Activated T-cell treated with anti-CD3 and anti-CD28 coated beads, Interleukin-2, amount 50 U/mL, for 72 hours (primary cell): ENCODE measurements around the gene PLPPR5. TPM values are rescaled to one million over a fixed set of nuclear protein-coding genes. Genes with fewer than 3 reads are reported as not detected.

Experiments
- ATAC-seq, 2 donors: fragments of 150-1000 bp; cut with Tn5 transposase; replicated peaks in 1 of 2; 2 replicates each; pipeline ENCODE4 v1.10.0; 2021; ENCODE audit warnings: moderate library complexity in 2 of 2, mild to moderate bottlenecking in 1 of 2
- DNase-seq, 2 donors: peaks; one replicate each; pipeline ENCODE4 v3.0.0; 2021 to 2022; ENCODE audit warnings: mixed read lengths in 1 of 2
- H3K27ac Mint-ChIP-seq: one replicate; pipeline ENCODE4 v1.8.0; 2022; ENCODE audit warnings: mild to moderate bottlenecking, moderate library complexity, mixed read lengths
- H3K27me3 Mint-ChIP-seq: one replicate; pipeline ENCODE4 v1.8.0; 2022; ENCODE audit warnings: low read depth, mixed read lengths
- H3K36me3 Mint-ChIP-seq, 2 donors: one replicate each; pipeline ENCODE4 v1.8.0; 2022; ENCODE audit warnings: mixed read lengths in 2 of 2, mild to moderate bottlenecking in 1 of 2; ENCODE audit not compliant: insufficient read depth in 2 of 2
- H3K4me1 Mint-ChIP-seq: one replicate; pipeline ENCODE4 v1.8.0; 2022; ENCODE audit warnings: low read depth, mixed read lengths
- H3K4me3 Mint-ChIP-seq, 2 donors: one replicate each; pipeline ENCODE4 v1.8.0; 2022; ENCODE audit warnings: mild to moderate bottlenecking in 2 of 2, mixed read lengths in 2 of 2, moderate library complexity in 2 of 2
- H3K9me3 Mint-ChIP-seq, 2 donors: one replicate each; pipeline ENCODE4 v1.8.0; 2022; ENCODE audit warnings: mixed read lengths in 2 of 2
- total RNA-seq, 2 donors: library from RNA; stranded (reverse); gene quantifications; one replicate each; pipeline ENCODE4 v1.2.3, GENCODE V29; 2022

PLPPR5 gene
- total RNA-seq, 2 donors from 2014 or later = not detected

GRCh38 chr1:98963064-98963758 is 41.5 kb downstream of the PLPPR5 start:
- Mint-ChIP-seq H3K36me3 (no peaks in the 10 kb centered on the region), H3K27ac (no peak overlapping the region), H3K27me3 (peaks cover 9% of the 10 kb centered on the region), H3K9me3 (no peaks in the 10 kb centered on the region), H3K4me1 (peaks cover 11% of the 10 kb centered on the region), H3K4me3 (no peak overlapping the region)
- no peak for DNase-seq
- ATAC-seq = no peak

GRCh38 chr1:98962156-98962555 is 42.5 kb downstream of the PLPPR5 start:
- Mint-ChIP-seq H3K4me3 (no peak overlapping the region), H3K27me3 (peaks cover 9% of the 10 kb centered on the region), H3K36me3 (no peaks in the 10 kb centered on the region), H3K4me1 (peaks cover 11% of the 10 kb centered on the region), H3K9me3 (no peaks in the 10 kb centered on the region), H3K27ac (no peak overlapping the region)
- no peak for DNase-seq
- ATAC-seq = no peak

GRCh38 chr1:98949621-98950020 is 55.0 kb downstream of the PLPPR5 start:
- no peak for DNase-seq
- ATAC-seq = no peak
- Mint-ChIP-seq H3K27ac (no peak overlapping the region), H3K27me3 (no peaks in the 10 kb centered on the region), H3K4me1 (no peaks in the 10 kb centered on the region), H3K9me3 (no peaks in the 10 kb centered on the region), H3K36me3 (no peaks in the 10 kb centered on the region), H3K4me3 (no peak overlapping the region)

GRCh38 chr1:98949166-98949565 is 55.5 kb downstream of the PLPPR5 start:
- no peak overlapping the region for H3K27ac Mint-ChIP-seq
- H3K4me3 Mint-ChIP-seq = no peak overlapping the region
- H3K4me1 Mint-ChIP-seq = no peaks in the 10 kb centered on the region
- H3K27me3 Mint-ChIP-seq = no peaks in the 10 kb centered on the region
- DNase-seq (no peak), ATAC-seq (no peak)
- H3K9me3 Mint-ChIP-seq = no peaks in the 10 kb centered on the region
- no peaks in the 10 kb centered on the region for H3K36me3 Mint-ChIP-seq

GRCh38 chr1:98947071-98947470 is 57.6 kb downstream of the PLPPR5 start:
- H3K36me3 Mint-ChIP-seq = no peaks in the 10 kb centered on the region
- H3K27ac Mint-ChIP-seq = no peak overlapping the region
- H3K9me3 Mint-ChIP-seq = no peaks in the 10 kb centered on the region
- no peaks in the 10 kb centered on the region for H3K27me3 Mint-ChIP-seq
- ATAC-seq (no peak), DNase-seq (no peak)
- no peaks in the 10 kb centered on the region for H3K4me1 Mint-ChIP-seq
- no peak overlapping the region for H3K4me3 Mint-ChIP-seq

- H3K9me3 Mint-ChIP-seq = no peaks in the 10 kb centered on the region
- no peaks in the 10 kb centered on the region for H3K36me3 Mint-ChIP-seq
- H3K4me1 Mint-ChIP-seq = peaks cover 13% of the 10 kb centered on the region
- H3K27me3 Mint-ChIP-seq = no peaks in the 10 kb centered on the region
- H3K4me3 Mint-ChIP-seq = no peak overlapping the region
- DNase-seq (peak in 1 of 2 donors; percentile 7), ATAC-seq (peak in 1 of 2 donors; percentile 32)
- H3K27ac Mint-ChIP-seq = no peak overlapping the region
These were observed 64.0 kb downstream of the PLPPR5 start for GRCh38 chr1:98940722-98941079.

GRCh38 chr1:98940069-98940721 is 64.5 kb downstream of the PLPPR5 start:
- H3K4me3 Mint-ChIP-seq = no peak overlapping the region
- no peak overlapping the region for H3K27ac Mint-ChIP-seq
- no peak for ATAC-seq

GRCh38 chr1:98939471-98939870 is 65.2 kb downstream of the PLPPR5 start:
- Mint-ChIP-seq H3K27ac (no peak overlapping the region), H3K4me1 (peaks cover 13% of the 10 kb centered on the region), H3K9me3 (no peaks in the 10 kb centered on the region), H3K36me3 (no peaks in the 10 kb centered on the region), H3K4me3 (no peak overlapping the region), H3K27me3 (no peaks in the 10 kb centered on the region)
- DNase-seq = no peak
- no peak for ATAC-seq

More at GRCh38 chr1:98940069-98940721, 64.5 kb downstream of the PLPPR5 start:
- Mint-ChIP-seq H3K4me1 (peaks cover 13% of the 10 kb centered on the region), H3K9me3 (no peaks in the 10 kb centered on the region), H3K36me3 (no peaks in the 10 kb centered on the region), H3K27me3 (no peaks in the 10 kb centered on the region)
- no peak for DNase-seq

GRCh38 chr1:98937347-98937746 is 67.3 kb downstream of the PLPPR5 start:
- Mint-ChIP-seq H3K36me3 (no peaks in the 10 kb centered on the region), H3K4me1 (peaks cover 13% of the 10 kb centered on the region), H3K9me3 (peaks cover 0 to 2% of the 10 kb centered on the region in 2 donors), H3K4me3 (no peak overlapping the region), H3K27me3 (no peaks in the 10 kb centered on the region), H3K27ac (no peak overlapping the region)
- DNase-seq = no peak
- no peak for ATAC-seq

- Mint-ChIP-seq H3K9me3 (peaks cover 2 to 3% of the 10 kb centered on the region in 2 donors), H3K27ac (no peak overlapping the region), H3K4me3 (no peak overlapping the region), H3K4me1 (no peaks in the 10 kb centered on the region), H3K27me3 (no peaks in the 10 kb centered on the region), H3K36me3 (no peaks in the 10 kb centered on the region)
- DNase-seq = no peak
- no peak for ATAC-seq
These were observed 72.5 kb downstream of the PLPPR5 start for GRCh38 chr1:98932184-98932583.

- DNase-seq = no peak
- Mint-ChIP-seq H3K4me3 (no peak overlapping the region), H3K27me3 (no peaks in the 10 kb centered on the region), H3K9me3 (peaks cover 2 to 3% of the 10 kb centered on the region in 2 donors), H3K27ac (no peak overlapping the region), H3K4me1 (no peaks in the 10 kb centered on the region), H3K36me3 (no peaks in the 10 kb centered on the region)
- no peak for ATAC-seq
These were observed 73.4 kb downstream of the PLPPR5 start for GRCh38 chr1:98931128-98931835.

GRCh38 chr1:98929437-98929836 is 75.2 kb downstream of the PLPPR5 start:
- H3K9me3 Mint-ChIP-seq = peaks cover 2 to 3% of the 10 kb centered on the region in 2 donors
- no peak overlapping the region for H3K4me3 Mint-ChIP-seq
- no peaks in the 10 kb centered on the region for H3K36me3 Mint-ChIP-seq
- ATAC-seq (no peak), DNase-seq (no peak)
- no peaks in the 10 kb centered on the region for H3K4me1 Mint-ChIP-seq
- no peak overlapping the region for H3K27ac Mint-ChIP-seq
- no peaks in the 10 kb centered on the region for H3K27me3 Mint-ChIP-seq

GRCh38 chr1:98926597-98926996 is 78.1 kb downstream of the PLPPR5 start:
- DNase-seq (no peak), ATAC-seq (no peak)
- Mint-ChIP-seq H3K4me3 (no peak overlapping the region), H3K27ac (no peak overlapping the region), H3K36me3 (no peaks in the 10 kb centered on the region), H3K9me3 (peaks cover 1 to 2% of the 10 kb centered on the region in 2 donors), H3K27me3 (no peaks in the 10 kb centered on the region), H3K4me1 (peaks cover 13% of the 10 kb centered on the region)
